ENCODE data around the gene KBTBD8.

Gene KBTBD8

GRCh38 chr3:67012564-67012963, 14.5 kb downstream of the KBTBD8 start:
- no peaks in the 10 kb centered on the region for H4K20me1 ChIP-seq
- no peak overlapping the region for H3K9ac ChIP-seq
- no peak overlapping the region for H3K4me3 ChIP-seq
- no peaks in the 10 kb centered on the region for H3K27me3 ChIP-seq
- H3K4me1 ChIP-seq, result no peaks in the 10 kb centered on the region
- no peak overlapping the region for H3K4me2 ChIP-seq
- H3K9me3 ChIP-seq, result no peaks in the 10 kb centered on the region
- H3K27ac ChIP-seq, result no peak overlapping the region
- no peak for TF ChIP-seq Cebpa-rat (IDR thresholded peaks at IDR 0.05)
- H3K36me3 ChIP-seq, result peaks cover 20% of the 10 kb centered on the region

DNA sequence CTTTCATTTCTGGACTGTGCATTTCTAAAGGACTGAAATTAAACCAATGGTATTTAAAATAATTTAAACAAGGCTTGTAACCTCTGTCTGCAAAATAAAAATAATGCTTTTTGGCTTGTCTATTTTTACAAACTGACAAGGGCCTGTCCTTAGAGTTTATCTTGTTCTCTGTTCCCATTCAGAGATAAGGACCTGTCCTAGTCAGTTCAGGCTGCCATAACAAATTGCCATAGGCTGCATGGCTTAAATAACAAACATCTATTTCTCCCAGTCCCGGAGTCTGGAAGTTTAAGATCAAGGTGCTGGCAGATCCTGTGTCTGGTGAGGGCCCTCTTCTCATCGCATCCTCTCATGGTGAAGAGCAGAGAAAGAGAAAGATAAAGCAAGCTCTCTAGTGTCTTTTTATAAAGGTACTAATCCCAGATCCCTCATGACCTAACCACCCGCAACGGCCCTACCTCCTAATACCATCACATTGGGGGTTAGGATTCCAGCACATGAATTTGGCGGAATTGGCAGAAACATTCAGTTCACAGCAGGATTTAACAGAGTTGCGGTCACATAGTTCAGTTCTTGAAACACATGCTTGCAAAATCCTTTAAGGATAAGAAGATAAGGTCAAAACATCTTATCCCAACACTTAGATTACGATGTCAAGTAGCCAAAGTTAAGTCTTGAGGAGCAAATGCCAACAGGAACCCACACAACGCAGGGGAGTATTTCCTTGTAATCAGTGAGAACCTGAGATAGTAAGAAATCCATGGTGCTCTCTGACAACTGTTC, 17.8 kb downstream of the KBTBD8 start:
- Histone ChIP-seq H3K36me3 (peaks cover 8% of the 10 kb centered on the region), H3K9me3 (no peaks in the 10 kb centered on the region), H3K27ac (no peak overlapping the region), H3K27me3 (no peaks in the 10 kb centered on the region), H3K4me1 (no peaks in the 10 kb centered on the region), H3K4me3 (no peak overlapping the region), H3K4me2 (no peak overlapping the region), H4K20me1 (no peaks in the 10 kb centered on the region), H3K9ac (no peak overlapping the region)
- TF ChIP-seq Cebpa-rat (IDR thresholded peaks at IDR 0.05), result no peak

DNA sequence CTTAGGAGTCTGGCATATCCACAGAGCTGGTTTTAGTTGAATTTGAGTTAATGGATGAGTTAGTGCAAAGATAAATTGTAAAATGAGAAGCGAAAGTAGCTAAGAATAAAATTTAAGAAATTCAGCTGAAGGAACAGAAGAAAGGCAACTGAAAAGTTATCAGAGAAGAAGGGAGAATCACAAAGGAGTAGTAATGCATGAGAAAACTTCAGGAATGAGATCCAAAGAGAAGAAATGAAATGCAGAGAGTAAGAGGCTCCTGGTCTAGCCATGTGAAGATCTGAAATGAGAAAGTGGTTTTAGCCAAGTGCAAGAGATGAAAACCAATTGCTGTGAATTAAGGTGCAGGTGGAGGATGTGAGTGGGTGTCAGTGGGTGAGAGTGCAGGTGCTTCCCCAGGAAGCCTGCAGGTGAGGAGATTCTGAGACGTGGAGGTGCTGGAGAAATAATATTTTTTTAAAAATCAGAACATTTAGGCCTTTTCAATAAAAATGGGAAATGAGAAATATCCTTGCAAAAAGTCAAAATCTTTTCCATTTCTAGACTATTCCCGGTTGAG, 18.5 kb downstream of the KBTBD8 start:
- no peak overlapping the region for H3K27ac ChIP-seq
- H3K9me3 ChIP-seq, result no peaks in the 10 kb centered on the region
- H3K36me3 ChIP-seq, result peaks cover 4% of the 10 kb centered on the region
- H4K20me1 ChIP-seq, result no peaks in the 10 kb centered on the region
- no peaks in the 10 kb centered on the region for H3K4me1 ChIP-seq
- H3K4me3 ChIP-seq, result no peak overlapping the region
- H3K27me3 ChIP-seq, result no peaks in the 10 kb centered on the region
- no peak overlapping the region for H3K4me2 ChIP-seq
- TF ChIP-seq Cebpa-rat (IDR thresholded peaks at IDR 0.05), result no peak
- H3K9ac ChIP-seq, result no peak overlapping the region

- no peak overlapping the region for H3K9ac ChIP-seq
- no peaks in the 10 kb centered on the region for H3K4me1 ChIP-seq
- H3K36me3 ChIP-seq, result no peaks in the 10 kb centered on the region
- no peak overlapping the region for H3K27ac ChIP-seq
- H3K9me3 ChIP-seq, result no peaks in the 10 kb centered on the region
- no peak for TF ChIP-seq Cebpa-rat (IDR thresholded peaks at IDR 0.05)
- no peaks in the 10 kb centered on the region for H3K27me3 ChIP-seq
- no peak overlapping the region for H3K4me3 ChIP-seq
- H4K20me1 ChIP-seq, result no peaks in the 10 kb centered on the region
- H3K4me2 ChIP-seq, result no peak overlapping the region
These were observed 19.1 kb downstream of the KBTBD8 start for GRCh38 chr3:67017211-67017610.

DNA sequence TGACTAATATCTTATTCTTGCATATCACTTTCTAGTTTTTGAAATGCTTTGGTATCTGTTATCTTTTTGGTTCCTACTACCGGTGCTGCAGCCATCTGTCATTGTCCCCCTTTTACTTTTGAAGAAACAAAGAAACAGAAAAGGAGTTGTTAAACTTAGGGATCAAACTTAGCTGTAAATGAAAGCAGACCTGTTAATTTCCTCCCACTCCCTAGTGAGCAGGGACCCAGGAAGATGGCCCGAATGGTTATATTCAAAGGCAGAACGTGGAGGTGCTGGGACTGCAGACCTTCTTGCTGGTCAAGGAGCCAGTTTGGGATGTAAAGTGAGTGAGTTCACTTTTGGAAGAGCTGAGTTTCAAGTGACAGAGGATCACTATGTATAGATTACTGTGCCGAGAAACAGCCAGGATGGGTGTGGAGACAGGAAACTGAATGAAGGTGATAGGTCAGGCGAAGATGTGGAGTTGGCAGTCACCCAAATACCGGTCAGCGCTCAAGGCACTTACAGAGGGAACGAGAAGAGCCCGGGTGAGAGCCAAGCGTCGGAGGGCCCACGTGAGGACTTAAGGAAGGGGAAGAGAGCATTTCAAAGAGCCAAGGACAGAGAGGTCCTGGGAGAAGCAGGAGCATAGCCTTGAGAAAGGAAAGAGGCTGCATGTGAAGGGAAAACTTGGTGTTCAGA, 20.1 kb downstream of the KBTBD8 start:
- Histone ChIP-seq H3K9me3 (no peaks in the 10 kb centered on the region), H3K27me3 (no peaks in the 10 kb centered on the region), H3K9ac (no peak overlapping the region), H3K4me2 (no peak overlapping the region), H3K4me3 (no peak overlapping the region), H3K4me1 (no peaks in the 10 kb centered on the region), H3K36me3 (no peaks in the 10 kb centered on the region), H3K27ac (no peak overlapping the region), H4K20me1 (no peaks in the 10 kb centered on the region)
- no peak for TF ChIP-seq Cebpa-rat (IDR thresholded peaks at IDR 0.05)

DNA sequence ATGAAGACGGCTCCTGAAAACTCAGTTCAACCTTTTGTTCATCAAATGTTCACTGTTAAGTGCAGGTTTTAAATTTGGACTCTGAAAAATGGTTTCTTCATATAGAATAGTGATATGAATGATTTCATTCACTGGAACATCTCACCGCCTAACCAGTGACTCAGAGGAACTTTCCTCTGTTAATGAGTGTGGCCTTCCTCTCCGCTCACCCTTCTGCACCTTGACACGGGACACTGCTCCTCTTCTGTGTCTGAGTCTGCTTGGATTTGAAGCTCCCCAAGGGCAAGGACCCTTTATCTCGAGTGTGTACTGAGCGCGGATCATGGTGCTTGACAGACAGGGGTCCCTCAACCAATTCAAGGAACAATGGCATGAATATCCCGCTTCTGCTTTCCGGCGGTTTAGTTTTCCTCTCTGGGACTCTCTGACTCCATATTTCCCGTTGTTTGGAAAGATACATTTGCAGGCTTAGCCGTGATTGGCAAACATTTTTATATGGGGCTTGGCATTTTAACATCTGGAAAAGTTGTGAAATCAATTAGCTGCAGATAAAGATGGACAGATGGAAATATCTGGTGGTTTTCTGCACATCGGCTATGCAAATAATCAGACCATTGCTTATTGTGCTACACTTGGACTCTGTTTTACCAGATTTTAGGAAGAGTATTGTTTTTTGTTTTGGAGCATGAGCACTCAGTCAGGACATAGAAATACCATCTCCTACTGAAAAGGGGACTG, 20.9 kb downstream of the KBTBD8 start:
- H3K27me3 ChIP-seq, result no peaks in the 10 kb centered on the region
- no peak overlapping the region for H3K4me3 ChIP-seq
- no peaks in the 10 kb centered on the region for H3K9me3 ChIP-seq
- no peak overlapping the region for H3K4me2 ChIP-seq
- no peak overlapping the region for H3K9ac ChIP-seq
- H3K27ac ChIP-seq, result no peak overlapping the region
- no peaks in the 10 kb centered on the region for H4K20me1 ChIP-seq
- TF ChIP-seq Cebpa-rat (IDR thresholded peaks at IDR 0.05), result no peak
- H3K36me3 ChIP-seq, result no peaks in the 10 kb centered on the region
- no peaks in the 10 kb centered on the region for H3K4me1 ChIP-seq

DNA sequence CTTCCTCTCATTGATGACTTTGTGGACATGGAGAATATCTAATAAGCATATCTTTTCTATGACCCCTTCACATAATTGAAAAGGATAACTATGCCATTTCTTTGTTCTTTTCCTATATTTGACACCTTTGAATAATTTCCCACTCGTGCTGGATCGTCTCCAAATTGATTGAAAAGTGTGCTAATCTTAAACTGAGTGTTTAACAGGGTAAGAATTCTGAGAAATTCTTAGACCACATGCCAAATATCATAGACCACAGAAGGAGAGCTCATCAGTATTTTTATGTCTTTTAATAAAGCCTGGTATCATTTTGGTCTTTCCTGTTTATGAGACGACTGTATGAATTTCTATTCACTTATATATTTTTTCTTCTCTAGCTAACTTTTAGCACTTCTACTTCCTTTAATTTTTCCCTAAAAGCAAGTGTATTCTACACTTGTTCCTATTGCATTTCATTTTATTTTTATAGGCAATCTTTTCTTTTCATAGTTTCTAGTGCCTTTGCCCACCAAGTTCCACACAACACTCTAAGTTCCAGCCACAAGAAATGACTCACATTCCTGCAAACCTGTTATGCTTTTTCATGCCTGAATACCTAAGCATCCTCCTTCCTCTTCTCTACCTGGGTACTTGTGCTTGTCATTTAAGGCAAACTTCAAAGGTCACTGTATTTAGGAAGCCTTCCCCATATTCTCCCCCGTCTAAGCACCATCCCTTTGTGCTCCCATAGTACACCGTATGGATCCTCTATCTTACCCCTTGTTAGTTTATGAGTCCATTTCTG, 30.1 kb downstream of the KBTBD8 start:
- Histone ChIP-seq H3K9ac (no peak overlapping the region), H3K36me3 (no peaks in the 10 kb centered on the region), H3K9me3 (no peaks in the 10 kb centered on the region), H3K27ac (no peak overlapping the region), H3K27me3 (no peaks in the 10 kb centered on the region), H3K4me2 (no peak overlapping the region), H4K20me1 (no peaks in the 10 kb centered on the region), H3K4me3 (no peak overlapping the region), H3K4me1 (peaks cover 7% of the 10 kb centered on the region; the same call in 1 of the 2 replicates)
- TF ChIP-seq Cebpa-rat (IDR thresholded peaks at IDR 0.05), result no peak

DNA sequence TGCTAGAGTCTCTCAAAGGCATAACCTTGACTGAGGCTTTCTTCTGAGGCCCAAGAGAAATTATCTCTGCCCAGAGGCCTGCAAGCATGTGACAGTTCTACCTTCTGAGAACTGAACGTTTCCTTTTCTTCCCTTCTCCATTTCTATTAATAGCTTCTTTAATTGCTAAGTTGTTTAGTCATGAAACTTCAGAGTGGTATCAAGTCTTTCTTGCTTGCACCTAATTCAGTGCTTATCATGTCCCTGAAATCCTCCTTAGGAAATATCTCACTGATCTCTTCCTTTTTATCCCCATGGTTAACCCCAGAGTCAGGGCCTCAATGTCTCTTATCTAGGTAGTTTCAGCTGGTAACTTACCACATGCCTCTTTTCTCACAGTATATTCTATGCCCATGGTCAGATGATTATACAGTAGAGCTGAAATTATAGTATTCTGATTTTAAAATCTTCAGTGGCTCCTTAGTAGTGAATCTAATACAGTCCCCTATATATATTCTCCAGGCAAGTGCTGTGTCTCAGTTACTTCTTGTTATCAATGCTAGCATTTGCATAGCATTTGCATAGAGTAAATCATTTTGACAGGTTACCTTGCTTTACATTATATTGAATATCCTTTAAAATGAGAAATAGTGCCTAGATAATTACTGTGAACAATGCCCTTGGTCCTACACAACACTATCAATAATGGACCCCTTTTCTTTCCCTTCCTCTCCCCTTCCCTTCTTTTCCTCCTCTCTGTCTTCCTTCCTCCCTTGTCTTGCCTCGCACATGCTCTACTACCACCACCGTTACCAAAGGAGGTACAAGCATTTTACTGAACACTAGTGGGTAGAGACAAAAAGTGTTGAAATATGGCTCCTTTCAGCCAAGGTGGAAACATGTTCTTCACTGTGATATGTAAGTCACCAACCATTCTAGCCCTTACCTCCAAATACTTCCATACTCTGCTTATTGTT, 33.0 kb downstream of the KBTBD8 start:
- H3K27ac ChIP-seq, result no peak overlapping the region
- no peak overlapping the region for H3K4me3 ChIP-seq
- H3K27me3 ChIP-seq, result no peaks in the 10 kb centered on the region
- H3K4me2 ChIP-seq, result no peak overlapping the region
- no peak for TF ChIP-seq Cebpa-rat (IDR thresholded peaks at IDR 0.05)
- peaks cover 7% of the 10 kb centered on the region; the same call in 1 of the 2 replicates for H3K4me1 ChIP-seq
- H3K36me3 ChIP-seq, result no peaks in the 10 kb centered on the region
- H4K20me1 ChIP-seq, result no peaks in the 10 kb centered on the region
- H3K9ac ChIP-seq, result no peak overlapping the region
- H3K9me3 ChIP-seq, result no peaks in the 10 kb centered on the region

Data from BLaER1 (cell line).